Cardiac muscle cell (in vitro differentiated cells and primary cell): ENCODE measurements around the gene SMTNL2. TPM values are rescaled to one million over a fixed set of nuclear protein-coding genes. Genes with fewer than 3 reads are reported as not detected.

Experiments
- DNase-seq, 2 donors: peaks; one replicate each; pipeline versions ENCODE4 v3.0.0 to v3.0.0-alpha.2; 2010 to 2017; ENCODE audit warnings: low read depth in 1 of 2, low spot score in 1 of 2
- H3K27ac ChIP-seq: fragments of 200-600 bp; sonication (generic); 2 replicates; pipeline ENCODE4 v1.5.1; 2016
- H3K27me3 ChIP-seq: fragments of 200-600 bp; sonication (generic); 2 replicates; pipeline ENCODE4 v1.6.0; 2016; ENCODE audit warnings: control low read depth
- H3K36me3 ChIP-seq: fragments of 200-600 bp; sonication (generic); 2 replicates; pipeline ENCODE4 v1.5.1; 2016; ENCODE audit warnings: control low read depth
- H3K4me1 ChIP-seq: fragments of 200-600 bp; sonication (generic); 2 replicates; pipeline ENCODE4 v1.8.1; 2017; ENCODE audit warnings: low read depth, mild to moderate bottlenecking, mixed run types
- H3K4me3 ChIP-seq: fragments of 200-600 bp; sonication (generic); 2 replicates; pipeline ENCODE4 v1.5.1; 2016; ENCODE audit warnings: mild to moderate bottlenecking
- H3K9me3 ChIP-seq: fragments of 200-600 bp; sonication (generic); 2 replicates; pipeline ENCODE4 v1.5.1; 2017; ENCODE audit warnings: low read depth, mild to moderate bottlenecking, control low read depth
- polyA plus RNA-seq: library from polyadenylated mRNA; unstranded; fragments of >200 nt; fragmentation: Nextera tagmentation; extraction: Ambion mirVana; gene quantifications from 2 replicates; pipeline ENCODE4 v1.2.1, GENCODE V29; 2016
- total RNA-seq: library from RNA; depleted of rRNA; stranded (reverse); fragments of >200 nt; gene quantifications from 2 replicates; pipeline ENCODE4 v1.2.3, GENCODE V29; 2016
- TF ChIP-seq, protein P1 (sequence below): IDR thresholded peaks from 2 replicates; pipeline ENCODE4 v1.5.1; 2012; ENCODE audit warnings: low read depth, mild to moderate bottlenecking, low read length

Gene SMTNL2
- total and polyA plus RNA-seq, 2 experiments from 2014 or later: 184 to 269 TPM

- peak overlapping the region; percentile 39 for H3K27ac ChIP-seq
- H3K36me3 ChIP-seq: peaks cover 6% of the 10 kb centered on the region
- H3K9me3 ChIP-seq: no peaks in the 10 kb centered on the region
- peaks cover 53% of the 10 kb centered on the region for H3K4me1 ChIP-seq
- no peak overlapping the region for H3K4me3 ChIP-seq
- DNase-seq: no peak
- no peaks in the 10 kb centered on the region for H3K27me3 ChIP-seq
- TF ChIP-seq, protein P1, sequence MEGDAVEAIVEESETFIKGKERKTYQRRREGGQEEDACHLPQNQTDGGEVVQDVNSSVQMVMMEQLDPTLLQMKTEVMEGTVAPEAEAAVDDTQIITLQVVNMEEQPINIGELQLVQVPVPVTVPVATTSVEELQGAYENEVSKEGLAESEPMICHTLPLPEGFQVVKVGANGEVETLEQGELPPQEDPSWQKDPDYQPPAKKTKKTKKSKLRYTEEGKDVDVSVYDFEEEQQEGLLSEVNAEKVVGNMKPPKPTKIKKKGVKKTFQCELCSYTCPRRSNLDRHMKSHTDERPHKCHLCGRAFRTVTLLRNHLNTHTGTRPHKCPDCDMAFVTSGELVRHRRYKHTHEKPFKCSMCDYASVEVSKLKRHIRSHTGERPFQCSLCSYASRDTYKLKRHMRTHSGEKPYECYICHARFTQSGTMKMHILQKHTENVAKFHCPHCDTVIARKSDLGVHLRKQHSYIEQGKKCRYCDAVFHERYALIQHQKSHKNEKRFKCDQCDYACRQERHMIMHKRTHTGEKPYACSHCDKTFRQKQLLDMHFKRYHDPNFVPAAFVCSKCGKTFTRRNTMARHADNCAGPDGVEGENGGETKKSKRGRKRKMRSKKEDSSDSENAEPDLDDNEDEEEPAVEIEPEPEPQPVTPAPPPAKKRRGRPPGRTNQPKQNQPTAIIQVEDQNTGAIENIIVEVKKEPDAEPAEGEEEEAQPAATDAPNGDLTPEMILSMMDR: no peak
These were observed 6.7 kb downstream of the SMTNL2 start for GRCh38 chr17:4590981-4591453.

GRCh38 chr17:4591529-4591928 is 7.2 kb downstream of the SMTNL2 start:
- DNase-seq: peak in 1 of 2 donors; percentile 43
- Histone ChIP-seq H3K4me3 (no peak overlapping the region), H3K27ac (peak overlapping the region; percentile 39), H3K9me3 (no peaks in the 10 kb centered on the region), H3K4me1 (peaks cover 48% of the 10 kb centered on the region), H3K36me3 (peaks cover 7% of the 10 kb centered on the region), H3K27me3 (no peaks in the 10 kb centered on the region)
- TF ChIP-seq, protein P1: no peak

GRCh38 chr17:4592240-4593005 is 8.1 kb downstream of the SMTNL2 start:
- Histone ChIP-seq H3K27ac (peak overlapping the region; percentile 66), H3K4me1 (peaks cover 42% of the 10 kb centered on the region), H3K36me3 (peaks cover 13% of the 10 kb centered on the region), H3K9me3 (no peaks in the 10 kb centered on the region), H3K27me3 (no peaks in the 10 kb centered on the region), H3K4me3 (no peak overlapping the region)
- no peak for DNase-seq
- TF ChIP-seq, protein P1: no peak

GRCh38 chr17:4593021-4593421 is 8.7 kb downstream of the SMTNL2 start:
- H3K27me3 ChIP-seq: no peaks in the 10 kb centered on the region
- DNase-seq: no peak
- H3K4me3 ChIP-seq: no peak overlapping the region
- peaks cover 18% of the 10 kb centered on the region for H3K36me3 ChIP-seq
- no peaks in the 10 kb centered on the region for H3K9me3 ChIP-seq
- peaks cover 44% of the 10 kb centered on the region for H3K4me1 ChIP-seq
- H3K27ac ChIP-seq: peak overlapping the region; percentile 66
- TF ChIP-seq, protein P1: no peak

GRCh38 chr17:4594406-4594805 is 10.1 kb downstream of the SMTNL2 start:
- Histone ChIP-seq H3K4me1 (peaks cover 44% of the 10 kb centered on the region), H3K27me3 (no peaks in the 10 kb centered on the region), H3K27ac (peak overlapping the region; percentile 14), H3K9me3 (no peaks in the 10 kb centered on the region), H3K36me3 (peaks cover 22% of the 10 kb centered on the region), H3K4me3 (no peak overlapping the region)
- no peak for DNase-seq
- TF ChIP-seq, protein P1: no peak
